Immature natural killer cell (primary cell): ENCODE data around the gene SLC8A1. TPM values are rescaled to one million over a fixed set of nuclear protein-coding genes. Genes with fewer than 3 reads are reported as not detected.

Experiments
- DNase-seq, 3 donors: peaks; one replicate each; pipeline ENCODE4 v3.0.0; 2022; ENCODE audit warnings: mixed read lengths in 1 of 3
- H3K27ac Mint-ChIP-seq, 6 donors: one replicate each; pipeline ENCODE4 v1.8.0; 2020; ENCODE audit warnings: mixed read lengths in 6 of 6, mild to moderate bottlenecking in 5 of 6, inconsistent platforms in 4 of 6, moderate library complexity in 3 of 6
- H3K27me3 Mint-ChIP-seq, 3 donors: one replicate each; pipeline ENCODE4 v1.8.0; 2020 to 2021; ENCODE audit warnings: low read depth in 3 of 3, mild to moderate bottlenecking in 3 of 3, mixed read lengths in 3 of 3, moderate library complexity in 3 of 3, inconsistent platforms in 1 of 3
- H3K36me3 Mint-ChIP-seq, 3 donors: one replicate each; pipeline ENCODE4 v1.8.0; 2020; ENCODE audit warnings: mixed read lengths in 3 of 3, inconsistent platforms in 2 of 3, mild to moderate bottlenecking in 2 of 3
- H3K4me1 Mint-ChIP-seq, 2 donors: one replicate each; pipeline ENCODE4 v1.8.0; 2020; ENCODE audit warnings: inconsistent platforms in 2 of 2, mild to moderate bottlenecking in 2 of 2, mixed read lengths in 2 of 2, moderate library complexity in 1 of 2
- H3K4me3 Mint-ChIP-seq, 5 donors: one replicate each; pipeline ENCODE4 v1.8.0; 2020; ENCODE audit warnings: mild to moderate bottlenecking in 5 of 5, mixed read lengths in 5 of 5, inconsistent platforms in 3 of 5, moderate library complexity in 3 of 5
- H3K9me3 Mint-ChIP-seq, 6 donors: one replicate each; pipeline ENCODE4 v1.8.0; 2020; ENCODE audit warnings: mild to moderate bottlenecking in 6 of 6, mixed read lengths in 6 of 6, inconsistent platforms in 4 of 6, moderate library complexity in 3 of 6
- polyA plus RNA-seq, 3 donors: library from polyadenylated mRNA; unstranded; fragments of 300-500 nt; fragmentation: Illumina TruSeq; gene quantifications; one replicate each; pipeline ENCODE4 v1.2.3, GENCODE V29; 2021

The SLC8A1 gene
- polyA plus RNA-seq, 3 donors from 2014 or later: 0.01 to 0.34 (median 0.11) TPM

GRCh38 chr2:40339026-40339425 is 112.9 kb downstream of the SLC8A1 start:
- DNase-seq: no peak
- Mint-ChIP-seq H3K27ac (no peak overlapping the region), H3K4me3 (no peak overlapping the region), H3K9me3 (peaks cover 0 to 5% (median under 1%) of the 10 kb centered on the region in 6 donors), H3K4me1 (no peaks in the 10 kb centered on the region), H3K36me3 (no peaks in the 10 kb centered on the region), H3K27me3 (peaks cover 0 to 3% (median 0%) of the 10 kb centered on the region in 3 donors)

- H3K27me3 Mint-ChIP-seq: no peaks in the 10 kb centered on the region
- no peaks in the 10 kb centered on the region for H3K36me3 Mint-ChIP-seq
- H3K27ac Mint-ChIP-seq: no peak overlapping the region
- H3K4me1 Mint-ChIP-seq: no peaks in the 10 kb centered on the region
- H3K4me3 Mint-ChIP-seq: no peak overlapping the region
- peaks cover 0 to 6% (median 0%) of the 10 kb centered on the region in 6 donors for H3K9me3 Mint-ChIP-seq
- no peak for DNase-seq
These were observed 119.6 kb downstream of the SLC8A1 start for GRCh38 chr2:40332191-40332826.

- Mint-ChIP-seq H3K4me3 (no peak overlapping the region), H3K27ac (no peak overlapping the region), H3K4me1 (no peaks in the 10 kb centered on the region), H3K9me3 (peaks cover 0 to 7% (median 4%) of the 10 kb centered on the region in 6 donors), H3K36me3 (no peaks in the 10 kb centered on the region), H3K27me3 (no peaks in the 10 kb centered on the region)
- no peak for DNase-seq
These were observed 121.8 kb downstream of the SLC8A1 start for GRCh38 chr2:40330096-40330495.

- Mint-ChIP-seq H3K27ac (no peak overlapping the region), H3K4me1 (no peaks in the 10 kb centered on the region), H3K4me3 (no peak overlapping the region), H3K27me3 (no peaks in the 10 kb centered on the region), H3K36me3 (no peaks in the 10 kb centered on the region), H3K9me3 (peaks cover 0 to 11% (median 4%) of the 10 kb centered on the region in 6 donors)
- no peak for DNase-seq
These were observed 122.2 kb downstream of the SLC8A1 start for GRCh38 chr2:40329739-40330030.

- peaks cover 0 to 7% (median 5%) of the 10 kb centered on the region in 6 donors for H3K9me3 Mint-ChIP-seq
- H3K36me3 Mint-ChIP-seq: no peaks in the 10 kb centered on the region
- DNase-seq: no peak
- H3K27ac Mint-ChIP-seq: no peak overlapping the region
- no peaks in the 10 kb centered on the region for H3K4me1 Mint-ChIP-seq
- no peak overlapping the region for H3K4me3 Mint-ChIP-seq
- H3K27me3 Mint-ChIP-seq: peaks cover 0 to 2% (median 0%) of the 10 kb centered on the region in 3 donors
These were observed 126.8 kb downstream of the SLC8A1 start for GRCh38 chr2:40325116-40325515.

- no peaks in the 10 kb centered on the region for H3K4me1 Mint-ChIP-seq
- DNase-seq: no peak
- H3K27me3 Mint-ChIP-seq: peaks cover 0 to 2% (median 0%) of the 10 kb centered on the region in 3 donors
- H3K36me3 Mint-ChIP-seq: no peaks in the 10 kb centered on the region
- H3K27ac Mint-ChIP-seq: no peak overlapping the region
- no peak overlapping the region for H3K4me3 Mint-ChIP-seq
- H3K9me3 Mint-ChIP-seq: peaks cover 0 to 7% (median 5%) of the 10 kb centered on the region in 6 donors
These were observed 127.2 kb downstream of the SLC8A1 start for GRCh38 chr2:40324656-40325055.

GRCh38 chr2:40321822-40322221 is 130.1 kb downstream of the SLC8A1 start:
- Mint-ChIP-seq H3K4me1 (no peaks in the 10 kb centered on the region), H3K9me3 (peaks cover 3 to 6% (median 5%) of the 10 kb centered on the region in 6 donors), H3K36me3 (no peaks in the 10 kb centered on the region), H3K4me3 (no peak overlapping the region), H3K27me3 (peaks cover 0 to 2% (median 0%) of the 10 kb centered on the region in 3 donors), H3K27ac (no peak overlapping the region)
- no peak for DNase-seq

- peaks cover under 1 to 8% (median 4%) of the 10 kb centered on the region in 6 donors for H3K9me3 Mint-ChIP-seq
- H3K27ac Mint-ChIP-seq: no peak overlapping the region
- no peak overlapping the region for H3K4me3 Mint-ChIP-seq
- DNase-seq: no peak
- H3K4me1 Mint-ChIP-seq: no peaks in the 10 kb centered on the region
- H3K36me3 Mint-ChIP-seq: no peaks in the 10 kb centered on the region
- peaks cover 0 to 2% (median 0%) of the 10 kb centered on the region in 3 donors for H3K27me3 Mint-ChIP-seq
These were observed 130.8 kb downstream of the SLC8A1 start for GRCh38 chr2:40321016-40321623.

- Mint-ChIP-seq H3K4me3 (no peak overlapping the region), H3K4me1 (no peaks in the 10 kb centered on the region), H3K9me3 (peaks cover 0 to 7% (median 3%) of the 10 kb centered on the region in 6 donors), H3K36me3 (no peaks in the 10 kb centered on the region), H3K27ac (no peak overlapping the region), H3K27me3 (peaks cover 0 to 2% (median 0%) of the 10 kb centered on the region in 3 donors)
- DNase-seq: no peak
These were observed 133.0 kb downstream of the SLC8A1 start for GRCh38 chr2:40318921-40319320.

GRCh38 chr2:40317761-40318160 is 134.1 kb downstream of the SLC8A1 start:
- H3K27ac Mint-ChIP-seq: no peak overlapping the region
- no peaks in the 10 kb centered on the region for H3K4me1 Mint-ChIP-seq

GRCh38 chr2:40317046-40317445 is 134.8 kb downstream of the SLC8A1 start:
- no peak overlapping the region for H3K27ac Mint-ChIP-seq
- H3K27me3 Mint-ChIP-seq: peaks cover 0 to 2% (median 0%) of the 10 kb centered on the region in 3 donors
- H3K36me3 Mint-ChIP-seq: no peaks in the 10 kb centered on the region
- H3K4me1 Mint-ChIP-seq: no peaks in the 10 kb centered on the region
- no peak overlapping the region for H3K4me3 Mint-ChIP-seq
- no peak for DNase-seq
- peaks cover 0 to 7% (median 3%) of the 10 kb centered on the region in 6 donors for H3K9me3 Mint-ChIP-seq

More at GRCh38 chr2:40317761-40318160, 134.1 kb downstream of the SLC8A1 start:
- DNase-seq: no peak
- Mint-ChIP-seq H3K4me3 (no peak overlapping the region), H3K9me3 (peaks cover 0 to 7% (median 3%) of the 10 kb centered on the region in 6 donors), H3K36me3 (no peaks in the 10 kb centered on the region), H3K27me3 (peaks cover 0 to 2% (median 0%) of the 10 kb centered on the region in 3 donors)

GRCh38 chr2:40316620-40317019 is 135.3 kb downstream of the SLC8A1 start:
- no peak for DNase-seq
- H3K27ac Mint-ChIP-seq: no peak overlapping the region
- no peaks in the 10 kb centered on the region for H3K4me1 Mint-ChIP-seq
- H3K4me3 Mint-ChIP-seq: no peak overlapping the region
- peaks cover 0 to 2% (median 0%) of the 10 kb centered on the region in 3 donors for H3K27me3 Mint-ChIP-seq
- H3K36me3 Mint-ChIP-seq: no peaks in the 10 kb centered on the region
- peaks cover 0 to 10% (median 3%) of the 10 kb centered on the region in 6 donors for H3K9me3 Mint-ChIP-seq

- Mint-ChIP-seq H3K27me3 (no peaks in the 10 kb centered on the region), H3K9me3 (peaks cover 0 to 10% (median 3%) of the 10 kb centered on the region in 6 donors), H3K36me3 (no peaks in the 10 kb centered on the region), H3K27ac (no peak overlapping the region), H3K4me3 (no peak overlapping the region), H3K4me1 (no peaks in the 10 kb centered on the region)
- no peak for DNase-seq
These were observed 136.2 kb downstream of the SLC8A1 start for GRCh38 chr2:40315683-40316082.

GRCh38 chr2:40311026-40311425 is 140.9 kb downstream of the SLC8A1 start:
- no peak overlapping the region for H3K4me3 Mint-ChIP-seq
- H3K27me3 Mint-ChIP-seq: peaks cover 0 to 2% (median 0%) of the 10 kb centered on the region in 3 donors
- H3K27ac Mint-ChIP-seq: no peak overlapping the region
- H3K9me3 Mint-ChIP-seq: peaks cover 0 to 10% (median 2%) of the 10 kb centered on the region in 6 donors
- no peaks in the 10 kb centered on the region for H3K4me1 Mint-ChIP-seq
- no peak for DNase-seq
- H3K36me3 Mint-ChIP-seq: no peaks in the 10 kb centered on the region
